AG10803 (cell line): ENCODE measurements around the gene NAT8.
"Not testable (repeated sequence)": the region's sequence is repeated elsewhere in the genome, so short reads cannot be mapped to it uniquely, and the experiment has no call there.

Experiments
- DNase-seq: peaks from one replicate; pipeline ENCODE4 v3.0.0; 2010; ENCODE audit warnings: low read depth
- H3K4me3 ChIP-seq: 2 replicates; pipeline ENCODE4 v1.5.1; 2011; ENCODE audit warnings: mild to moderate bottlenecking, low read length, control low read depth
- TF ChIP-seq, protein P1 (sequence below): conservative IDR thresholded peaks from 2 replicates; pipeline ENCODE4 v1.5.1; 2011; ENCODE audit warnings: mild to moderate bottlenecking, low read length, control low read depth, inconsistent platforms

The NAT8 gene, protein sequence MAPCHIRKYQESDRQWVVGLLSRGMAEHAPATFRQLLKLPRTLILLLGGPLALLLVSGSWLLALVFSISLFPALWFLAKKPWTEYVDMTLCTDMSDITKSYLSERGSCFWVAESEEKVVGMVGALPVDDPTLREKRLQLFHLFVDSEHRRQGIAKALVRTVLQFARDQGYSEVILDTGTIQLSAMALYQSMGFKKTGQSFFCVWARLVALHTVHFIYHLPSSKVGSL

DNA sequence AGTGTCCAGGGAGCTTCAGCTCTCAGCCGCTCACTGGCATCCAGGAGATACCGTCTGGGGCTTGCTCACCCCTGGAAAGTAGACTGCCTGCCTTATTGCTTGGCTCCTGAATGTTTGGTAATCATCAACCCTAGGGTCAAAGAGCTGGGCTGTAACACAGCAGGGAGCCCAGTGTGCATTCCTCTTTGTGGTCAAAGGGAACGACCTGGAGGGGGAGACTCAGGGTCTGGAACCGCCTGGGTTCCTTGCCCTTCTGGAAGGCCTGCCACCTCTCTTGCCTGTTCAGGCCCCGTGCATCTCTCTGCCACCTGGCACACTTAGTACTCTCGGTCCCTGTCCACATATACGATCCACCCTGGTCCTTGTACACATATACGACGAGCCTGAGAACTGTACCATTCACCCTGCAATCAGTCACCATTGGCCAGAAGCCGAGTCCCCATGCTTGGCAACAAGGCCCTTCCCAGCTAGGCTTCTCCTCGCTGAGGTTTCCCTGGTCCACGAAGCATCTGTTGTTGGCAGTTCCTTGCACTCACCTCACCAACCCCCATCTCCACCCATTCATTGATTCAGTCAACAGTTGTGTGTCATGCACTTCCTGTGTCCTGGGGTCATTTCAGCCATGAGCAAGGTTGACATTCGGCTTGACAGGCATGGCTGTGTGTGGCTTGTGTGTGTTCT lies at the start of gene NAT8:
Gene NAT8 (minus strand): TSS at position 85 of the 681 bp plus-strand sequence. CDS start 794 bp downstream, outside the sequence.
- no peak within 1 kb of the TSS for H3K4me3 ChIP-seq
- TF ChIP-seq, protein P1, sequence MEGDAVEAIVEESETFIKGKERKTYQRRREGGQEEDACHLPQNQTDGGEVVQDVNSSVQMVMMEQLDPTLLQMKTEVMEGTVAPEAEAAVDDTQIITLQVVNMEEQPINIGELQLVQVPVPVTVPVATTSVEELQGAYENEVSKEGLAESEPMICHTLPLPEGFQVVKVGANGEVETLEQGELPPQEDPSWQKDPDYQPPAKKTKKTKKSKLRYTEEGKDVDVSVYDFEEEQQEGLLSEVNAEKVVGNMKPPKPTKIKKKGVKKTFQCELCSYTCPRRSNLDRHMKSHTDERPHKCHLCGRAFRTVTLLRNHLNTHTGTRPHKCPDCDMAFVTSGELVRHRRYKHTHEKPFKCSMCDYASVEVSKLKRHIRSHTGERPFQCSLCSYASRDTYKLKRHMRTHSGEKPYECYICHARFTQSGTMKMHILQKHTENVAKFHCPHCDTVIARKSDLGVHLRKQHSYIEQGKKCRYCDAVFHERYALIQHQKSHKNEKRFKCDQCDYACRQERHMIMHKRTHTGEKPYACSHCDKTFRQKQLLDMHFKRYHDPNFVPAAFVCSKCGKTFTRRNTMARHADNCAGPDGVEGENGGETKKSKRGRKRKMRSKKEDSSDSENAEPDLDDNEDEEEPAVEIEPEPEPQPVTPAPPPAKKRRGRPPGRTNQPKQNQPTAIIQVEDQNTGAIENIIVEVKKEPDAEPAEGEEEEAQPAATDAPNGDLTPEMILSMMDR = no peak
- no peak for DNase-seq

- not testable (repeated sequence) for DNase-seq, H3K4me3 ChIP-seq
- TF ChIP-seq, protein P1 = peak; percentile 52
Observed at GRCh38 chr2:73690372-73691088, 48.3 kb upstream of the NAT8 start.

- not testable (repeated sequence) for H3K4me3 ChIP-seq, DNase-seq
Observed at GRCh38 chr2:73688494-73688893, 46.3 kb upstream of the NAT8 start.

- DNase-seq = no peak
- H3K4me3 ChIP-seq = no peak overlapping the region
- TF ChIP-seq, protein P1 = no peak
Observed at GRCh38 chr2:73685764-73686438, 43.7 kb upstream of the NAT8 start.

GRCh38 chr2:73684905-73685304 lies 42.7 kb upstream of the NAT8 start:
- not testable (repeated sequence) for H3K4me3 ChIP-seq, DNase-seq

DNA sequence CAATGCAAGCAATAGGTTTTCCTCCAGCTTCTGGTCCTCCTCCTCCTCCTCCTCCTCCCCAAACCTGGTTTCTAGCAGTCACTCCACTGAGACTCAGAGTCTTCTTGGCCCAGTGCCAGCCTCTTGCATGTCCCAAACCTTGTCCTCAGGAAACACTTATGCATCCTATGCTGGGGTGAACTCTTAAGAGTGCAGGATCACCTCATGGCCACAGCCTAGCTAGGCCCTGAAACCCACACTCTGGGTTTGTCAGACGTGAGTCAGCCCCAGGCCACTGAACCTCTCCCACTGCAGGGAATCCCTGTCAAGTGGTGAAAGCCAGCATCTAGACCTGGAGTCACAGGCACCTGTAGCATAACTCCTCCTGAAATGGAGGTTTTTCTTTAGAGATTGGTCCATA lies 42.1 kb upstream of the NAT8 start:
- not testable (repeated sequence) for DNase-seq, H3K4me3 ChIP-seq

- TF ChIP-seq, protein P1 = peak; percentile 42
- not testable (repeated sequence) for H3K4me3 ChIP-seq, DNase-seq
Observed at GRCh38 chr2:73679951-73680571, 37.8 kb upstream of the NAT8 start.

GRCh38 chr2:73679237-73679636 lies 37.0 kb upstream of the NAT8 start:
- not testable (repeated sequence) for H3K4me3 ChIP-seq, DNase-seq

DNA sequence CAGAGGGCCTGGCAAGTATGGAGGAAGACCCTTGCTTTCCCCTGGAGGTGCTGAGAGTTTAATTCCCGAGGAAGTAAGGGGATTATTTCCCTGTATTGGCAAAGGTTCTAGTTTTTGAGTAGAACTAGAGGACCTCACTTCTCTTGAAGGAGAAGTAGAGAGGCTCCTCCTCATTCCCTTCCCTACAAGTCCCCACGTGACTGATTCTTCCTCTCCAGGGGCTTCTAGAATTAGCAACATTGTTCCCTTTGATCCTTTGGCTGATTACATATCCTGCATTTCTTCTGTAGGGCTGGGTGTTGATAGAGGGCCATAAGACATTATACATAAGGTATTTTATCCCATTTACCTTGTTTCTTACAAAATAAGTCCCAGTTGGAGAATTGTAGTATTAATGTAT lies 35.8 kb upstream of the NAT8 start:
- H3K4me3 ChIP-seq, DNase-seq: not testable (repeated sequence)

DNA sequence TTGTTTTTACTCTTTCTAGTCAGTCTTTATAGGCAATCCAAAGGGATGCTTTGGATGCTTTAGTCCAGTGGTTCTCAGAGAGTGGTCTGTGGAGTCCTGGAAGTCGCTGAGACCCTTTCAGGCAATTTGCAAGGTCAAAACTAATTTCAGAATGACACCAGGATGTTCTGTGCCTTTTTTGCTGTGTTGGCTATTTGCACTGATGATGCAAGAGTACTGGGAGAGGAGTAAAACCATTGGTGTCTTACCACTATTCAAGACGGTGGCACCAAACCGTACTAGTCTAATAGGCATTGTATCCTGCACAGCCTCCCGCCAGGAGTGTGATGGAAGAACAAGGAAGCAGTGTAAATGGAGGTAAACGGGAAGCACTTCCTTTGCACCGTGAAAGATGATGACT lies 34.0 kb upstream of the NAT8 start:
- DNase-seq, H3K4me3 ChIP-seq: not testable (repeated sequence)

GRCh38 chr2:73674696-73675157 lies 32.5 kb upstream of the NAT8 start:
- not testable (repeated sequence) for H3K4me3 ChIP-seq, DNase-seq

DNA sequence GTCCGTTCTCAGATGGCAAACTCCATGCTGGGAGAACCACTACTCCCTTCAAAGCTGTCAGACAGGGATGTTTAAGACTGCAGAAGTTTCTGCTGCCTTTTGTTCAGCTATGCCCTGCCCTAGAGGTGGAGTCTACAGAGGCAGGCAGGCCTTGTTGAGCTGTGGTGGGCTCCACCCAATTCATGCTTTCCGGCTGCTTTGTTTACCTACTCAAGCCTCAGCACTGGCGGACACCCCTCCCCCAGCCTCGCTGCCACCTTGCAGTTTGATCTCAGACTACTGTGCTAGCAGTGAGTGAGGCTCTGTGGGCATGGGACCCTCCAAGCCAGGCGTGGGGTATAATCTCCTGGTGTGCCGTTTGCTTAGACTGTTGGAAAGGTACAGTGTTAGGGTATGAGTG lies 27.8 kb upstream of the NAT8 start:
- not testable (repeated sequence) for DNase-seq

DNA sequence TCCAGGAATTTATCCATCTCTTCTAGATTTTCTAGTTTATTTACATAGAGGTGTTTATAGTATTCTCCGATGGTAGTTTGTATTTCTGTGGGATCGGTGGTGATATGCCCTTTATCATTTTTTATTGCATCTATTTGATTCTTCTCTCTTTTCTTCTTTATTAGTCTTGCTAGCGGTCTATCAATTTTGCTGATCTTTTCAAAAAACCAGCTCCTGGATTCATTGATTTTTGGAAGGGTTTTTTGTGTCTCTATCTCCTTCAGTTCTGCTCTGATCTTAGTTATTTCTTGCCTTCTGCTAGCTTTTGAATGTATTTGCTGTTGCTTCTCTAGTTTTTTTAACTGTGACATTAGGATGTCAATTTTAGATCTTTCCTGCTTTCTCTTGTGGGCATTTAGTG lies 25.0 kb upstream of the NAT8 start:
- H3K4me3 ChIP-seq, DNase-seq: not testable (repeated sequence)

More for the DNA sequence above, 27.8 kb upstream of the NAT8 start:
- not testable (repeated sequence) for H3K4me3 ChIP-seq
